ENCODE results near the gene OR10AG1. TPM values are rescaled to one million over a fixed set of nuclear protein-coding genes. Genes with fewer than 3 reads are reported as not detected.

OR10AG1 gene
- total RNA-seq = 0.64 TPM

GRCh38 chr11:55969845-55970244 is at the start of gene OR10AG1:
Gene OR10AG1, minus strand, starts transcription at chr11:55969945. Its CDS starts 38 bp downstream, at chr11:55969907.
- H3K36me3 ChIP-seq = no peaks in the 10 kb centered on the region
- H3K4me1 ChIP-seq = no peaks in the 10 kb centered on the region
- H3K9me3 ChIP-seq = no peaks in the 10 kb centered on the region
- no peak for DNase-seq (ENCODE audit: low spot score in 2 of 2)
- H3K27ac ChIP-seq = no peak within 1 kb of the TSS
- TF ChIP-seq, protein P1, sequence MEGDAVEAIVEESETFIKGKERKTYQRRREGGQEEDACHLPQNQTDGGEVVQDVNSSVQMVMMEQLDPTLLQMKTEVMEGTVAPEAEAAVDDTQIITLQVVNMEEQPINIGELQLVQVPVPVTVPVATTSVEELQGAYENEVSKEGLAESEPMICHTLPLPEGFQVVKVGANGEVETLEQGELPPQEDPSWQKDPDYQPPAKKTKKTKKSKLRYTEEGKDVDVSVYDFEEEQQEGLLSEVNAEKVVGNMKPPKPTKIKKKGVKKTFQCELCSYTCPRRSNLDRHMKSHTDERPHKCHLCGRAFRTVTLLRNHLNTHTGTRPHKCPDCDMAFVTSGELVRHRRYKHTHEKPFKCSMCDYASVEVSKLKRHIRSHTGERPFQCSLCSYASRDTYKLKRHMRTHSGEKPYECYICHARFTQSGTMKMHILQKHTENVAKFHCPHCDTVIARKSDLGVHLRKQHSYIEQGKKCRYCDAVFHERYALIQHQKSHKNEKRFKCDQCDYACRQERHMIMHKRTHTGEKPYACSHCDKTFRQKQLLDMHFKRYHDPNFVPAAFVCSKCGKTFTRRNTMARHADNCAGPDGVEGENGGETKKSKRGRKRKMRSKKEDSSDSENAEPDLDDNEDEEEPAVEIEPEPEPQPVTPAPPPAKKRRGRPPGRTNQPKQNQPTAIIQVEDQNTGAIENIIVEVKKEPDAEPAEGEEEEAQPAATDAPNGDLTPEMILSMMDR (IDR thresholded peaks at IDR 0.05) = no peak
- H3K4me3 ChIP-seq = no peak within 1 kb of the TSS
- no peaks in the 10 kb centered on the region for H3K27me3 ChIP-seq
- intact Hi-C loops (cut with DNase I) = no loop called here

GRCh38 chr11:56013805-56014204 is 44.1 kb upstream of the OR10AG1 start:
- H3K27ac ChIP-seq = no peak overlapping the region
- TF ChIP-seq, protein P1 (IDR thresholded peaks at IDR 0.05) = no peak
- intact Hi-C loops (cut with DNase I) = no loop called here

GRCh38 chr11:56010716-56011115 is 41.0 kb upstream of the OR10AG1 start:
- H3K9me3 ChIP-seq = no peaks in the 10 kb centered on the region
- no peaks in the 10 kb centered on the region for H3K27me3 ChIP-seq
- H3K4me1 ChIP-seq = no peaks in the 10 kb centered on the region
- no peaks in the 10 kb centered on the region for H3K36me3 ChIP-seq
- intact Hi-C loops (cut with DNase I) = no loop called here
- DNase-seq (ENCODE audit: low spot score in 2 of 2) = no peak
- TF ChIP-seq, protein P1 (IDR thresholded peaks at IDR 0.05) = no peak
- no peak overlapping the region for H3K27ac ChIP-seq
- H3K4me3 ChIP-seq = no peak overlapping the region

More at GRCh38 chr11:56013805-56014204, 44.1 kb upstream of the OR10AG1 start:
- Histone ChIP-seq H3K27me3 (no peaks in the 10 kb centered on the region), H3K36me3 (no peaks in the 10 kb centered on the region), H3K4me1 (no peaks in the 10 kb centered on the region), H3K9me3 (no peaks in the 10 kb centered on the region), H3K4me3 (no peak overlapping the region)
- no peak for DNase-seq (ENCODE audit: low spot score in 2 of 2)

- H3K36me3 ChIP-seq = no peaks in the 10 kb centered on the region
- DNase-seq (ENCODE audit: low spot score in 2 of 2) = no peak
- TF ChIP-seq, protein P1 (IDR thresholded peaks at IDR 0.05) = no peak
Observed at GRCh38 chr11:55994525-55994924, 24.8 kb upstream of the OR10AG1 start, which contains the start of gene OR5F1. Gene OR5F1, minus strand, starts transcription at chr11:55994625. Its CDS starts 0 bp downstream, at chr11:55994625.

GRCh38 chr11:55970935-55971334 is 1.2 kb upstream of the OR10AG1 start:
- no peak overlapping the region for H3K27ac ChIP-seq

More at GRCh38 chr11:55994525-55994924, 24.8 kb upstream of the OR10AG1 start, which contains the start of gene OR5F1:
- Histone ChIP-seq H3K4me3 (no peak within 1 kb of the TSS), H3K27ac (no peak within 1 kb of the TSS), H3K4me1 (no peaks in the 10 kb centered on the region), H3K9me3 (no peaks in the 10 kb centered on the region), H3K27me3 (no peaks in the 10 kb centered on the region)
- intact Hi-C loops (cut with DNase I) = no loop called here

More at GRCh38 chr11:55970935-55971334, 1.2 kb upstream of the OR10AG1 start:
- no peaks in the 10 kb centered on the region for H3K9me3 ChIP-seq
- H3K27me3 ChIP-seq = no peaks in the 10 kb centered on the region
- H3K4me1 ChIP-seq = no peaks in the 10 kb centered on the region
- H3K4me3 ChIP-seq = no peak overlapping the region
- intact Hi-C loops (cut with DNase I) = no loop called here
- DNase-seq (ENCODE audit: low spot score in 2 of 2) = no peak
- no peaks in the 10 kb centered on the region for H3K36me3 ChIP-seq
- TF ChIP-seq, protein P1 (IDR thresholded peaks at IDR 0.05) = no peak

All from ascending aorta (tissue), 2 donors.